Testis (tissue), 3 donors: ENCODE results near the gene VSX2. TPM values are rescaled to one million over a fixed set of nuclear protein-coding genes. Genes with fewer than 3 reads are reported as not detected.

Source experiments
- DNase-seq: peaks from one replicate; pipeline ENCODE4 v3.0.0-alpha.2; 2019
- H3K27ac ChIP-seq, 2 donors: fragments of 200-600 bp; sonication (generic); one replicate each; pipeline ENCODE4 v1.5.1; 2019
- H3K27me3 ChIP-seq: fragments of 200-600 bp; sonication (generic); one replicate; pipeline ENCODE4 v1.5.1; 2019
- H3K36me3 ChIP-seq: fragments of 200-600 bp; sonication (generic); one replicate; pipeline ENCODE4 v1.5.1; 2017; ENCODE audit warnings: low read depth; ENCODE audit errors: missing control alignments
- H3K4me1 ChIP-seq: fragments of 200-600 bp; sonication (generic); one replicate; pipeline ENCODE4 v1.5.1; 2019
- H3K4me3 ChIP-seq, 2 donors: fragments of 200-600 bp; sonication (generic); one replicate each; pipeline ENCODE4 v1.5.1; 2017 to 2019
- H3K9me3 ChIP-seq: fragments of 200-600 bp; sonication (generic); one replicate; pipeline ENCODE4 v1.5.1; 2017
- CTCF ChIP-seq, 3 experiments: fragments of 450-650 bp in 2 of 3; fragments of 200-600 bp in 1 of 3; sonication (generic) in 1 of 3; IDR thresholded peaks; one replicate each; pipeline ENCODE4 v1.5.1; 2016 to 2019; ENCODE audit warnings: antibody characterized with exemption in 3 of 3, mild to moderate bottlenecking in 2 of 3, moderate library complexity in 1 of 3
- POLR2A ChIP-seq: fragments of 450-650 bp; IDR thresholded peaks from one replicate; pipeline ENCODE4 v1.6.1; 2017; ENCODE audit warnings: antibody characterized with exemption, mild to moderate bottlenecking, moderate library complexity
- WGBS, 2 donors: methylation state at CpG; one replicate each; pipeline ENCODE4 v1.1.5; 2018; 5-methylcytosine and 5-hydroxymethylcytosine counted together
- intact Hi-C: fragments of 100-400 bp; cut with DNase I; formaldehyde crosslinking; loops from one replicate; pipeline ENCODE4 v1.15.1; 2023; ENCODE audit warnings: low total_unique reads
- polyA plus RNA-seq: library from polyadenylated mRNA; stranded (reverse); fragments of 350-450 nt; fragmentation: Illumina TruSeq; extraction: RNeasy Lipid Tissue Mini Kit (QIAGEN cat#74804); gene quantifications from one replicate; pipeline ENCODE4 v1.2.3, GENCODE V29; 2014; ENCODE audit warnings: low read depth, low replicate concordance; ENCODE audit not compliant: insufficient read depth
- total RNA-seq, 2 donors: library from RNA; depleted of rRNA; stranded (reverse); fragments of >200 nt; gene quantifications; one replicate each; pipeline ENCODE4 v1.2.3, GENCODE V29; 2016

The VSX2 gene
- total and polyA plus RNA-seq, 3 donors from 2014 or later = 0.16 to 0.55 (median 0.37) TPM

GRCh38 chr14:74292061-74292460 is 52.8 kb downstream of the VSX2 start:
- Histone ChIP-seq H3K27ac (no peak overlapping the region), H3K9me3 (no peaks in the 10 kb centered on the region), H3K4me3 (no peak overlapping the region), H3K27me3 (no peaks in the 10 kb centered on the region), H3K36me3 (no peaks in the 10 kb centered on the region), H3K4me1 (no peaks in the 10 kb centered on the region)
- DNase-seq = no peak
- TF ChIP-seq POLR2A (no peak), CTCF (IDR thresholded peaks at IDR 0.05) (no peak)
- 92 to 94% methylated on average over 11 of the region's 11 CpGs for WGBS, 2 donors
- intact Hi-C loops = no loop called here

- intact Hi-C loops = no loop called here
- Histone ChIP-seq H3K27me3 (no peaks in the 10 kb centered on the region), H3K4me3 (no peak overlapping the region), H3K9me3 (no peaks in the 10 kb centered on the region), H3K27ac (no peak overlapping the region), H3K36me3 (no peaks in the 10 kb centered on the region), H3K4me1 (no peaks in the 10 kb centered on the region)
- DNase-seq = no peak
- WGBS, 2 donors = 67 to 76% methylated on average over 2 of the region's 2 CpGs
- no peak for TF ChIP-seq CTCF (IDR thresholded peaks at IDR 0.05)
- no peak for TF ChIP-seq POLR2A
Observed at GRCh38 chr14:74293606-74294005, 54.4 kb downstream of the VSX2 start.

- H3K36me3 ChIP-seq = no peaks in the 10 kb centered on the region
- H3K9me3 ChIP-seq = no peaks in the 10 kb centered on the region
- H3K4me1 ChIP-seq = no peaks in the 10 kb centered on the region
- no peak overlapping the region for H3K27ac ChIP-seq
- no peak overlapping the region for H3K4me3 ChIP-seq
- H3K27me3 ChIP-seq = no peaks in the 10 kb centered on the region
- intact Hi-C loops = no loop called here
- 84 to 90% methylated on average over 9 of the region's 9 CpGs for WGBS, 2 donors
- DNase-seq = no peak
- no peak for TF ChIP-seq CTCF (IDR thresholded peaks at IDR 0.05)
- TF ChIP-seq POLR2A = no peak
Observed at GRCh38 chr14:74296037-74296467, 56.8 kb downstream of the VSX2 start.

- no peak for DNase-seq
- Histone ChIP-seq H3K27ac (no peak overlapping the region), H3K27me3 (no peaks in the 10 kb centered on the region), H3K36me3 (no peaks in the 10 kb centered on the region), H3K4me1 (no peaks in the 10 kb centered on the region), H3K9me3 (no peaks in the 10 kb centered on the region), H3K4me3 (no peak overlapping the region)
- TF ChIP-seq CTCF (IDR thresholded peaks at IDR 0.05) (no peak), POLR2A (no peak)
- WGBS, 2 donors = 93 to 96% methylated on average over 10 of the region's 10 CpGs
- intact Hi-C loops = no loop called here
Observed at GRCh38 chr14:74297986-74298385, 58.7 kb downstream of the VSX2 start.

GRCh38 chr14:74299061-74299545 is 59.9 kb downstream of the VSX2 start:
- Histone ChIP-seq H3K27ac (peak overlapping the region in 1 of 2 donors; percentile 54), H3K36me3 (no peaks in the 10 kb centered on the region), H3K27me3 (no peaks in the 10 kb centered on the region), H3K4me1 (no peaks in the 10 kb centered on the region), H3K9me3 (no peaks in the 10 kb centered on the region), H3K4me3 (no peak overlapping the region)
- TF ChIP-seq CTCF (IDR thresholded peaks at IDR 0.05) (no peak), POLR2A (no peak)
- intact Hi-C loops = no loop called here
- DNase-seq = no peak
- 59 to 72% methylated on average over 10 of the region's 10 CpGs for whole genome bisulfite sequencing, 2 donors
